HepG2 (cell line): ENCODE data around the gene ARMC3. TPM values are rescaled to one million over a fixed set of nuclear protein-coding genes. Genes with fewer than 3 reads are reported as not detected.

Experiments used
- ATAC-seq: fragments of 200-7000 bp; cut with Tn5 transposase; 3 replicates; pipeline ENCODE4 v1.9.1; 2020; ENCODE audit warnings: mild to moderate bottlenecking, moderate library complexity
- BruUV-seq: library from RNA; stranded (reverse); fragments of 400-500 nt; replicated peaks from 2 replicates; lab custom pipeline; 2021; lab: Mats Ljungman, UMichigan
- CTCF ChIA-PET: fragments of 300-600 bp; formaldehyde crosslinking; extraction: SDS; loops from one replicate; lab custom pipeline; 2021; ENCODE audit warnings: low total read pairs, inconsistent platforms, low intra/inter-chr PET ratio; lab: Yijun Ruan, JAX
- POLR2A ChIA-PET: fragments of 350-600 bp; sonication (Branson Sonifier 250); formaldehyde crosslinking; loops from one replicate; lab custom pipeline; 2020; ENCODE audit warnings: antibody characterized with exemption, inconsistent platforms; lab: Yijun Ruan, JAX
- DNase-seq: peaks from one replicate; pipeline ENCODE4 v3.0.0-alpha.2; 2015; ENCODE audit warnings: low spot score
- FAIRE-seq: peaks from 3 replicates; lab custom pipeline; 2011; peaks lifted over from hg19 to GRCh38; lab: Jason Lieb, UNC
- H2AFZ ChIP-seq: one replicate; pipeline ENCODE4 v1.6.1; 2011; ENCODE audit warnings: low read length, inconsistent platforms
- H3K27ac ChIP-seq: fragments of 300-600 bp; 3 replicates; pipeline ENCODE4 v1.8.0; 2011; ENCODE audit warnings: mixed run types, mild to moderate bottlenecking, mixed read lengths, low read length, inconsistent platforms; ENCODE audit not compliant: insufficient read depth; ENCODE audit errors: extremely low read length
- H3K27me3 ChIP-seq, 2 experiments: fragments of 200-600 bp in 1 of 2; 2 replicates in 1 of 2; 3 replicates in 1 of 2; pipeline versions ENCODE4 v1.6.0 to v1.8.0; 2011; ENCODE audit warnings: low read length in 2 of 2, mild to moderate bottlenecking in 2 of 2, moderate library complexity in 2 of 2, inconsistent platforms in 1 of 2; ENCODE audit not compliant: insufficient read depth in 2 of 2, control insufficient read depth in 1 of 2
- H3K36me3 ChIP-seq, 2 experiments: fragments of 200-600 bp in 1 of 2; replicated peaks in 1 of 2; 2 replicates in 1 of 2; 3 replicates in 1 of 2; pipeline versions ENCODE4 v1.5.1 to v1.8.0; 2011; ENCODE audit warnings: low read length in 2 of 2, inconsistent platforms in 1 of 2; ENCODE audit not compliant: insufficient read depth in 2 of 2, control insufficient read depth in 1 of 2
- H3K4me1 ChIP-seq: 2 replicates; pipeline ENCODE4 v1.5.1; 2012; ENCODE audit warnings: low read length, inconsistent platforms; ENCODE audit not compliant: insufficient read depth
- H3K4me2 ChIP-seq: 2 replicates; pipeline ENCODE4 v1.6.0; 2011; ENCODE audit warnings: low read depth, low read length, inconsistent platforms
- H3K4me3 ChIP-seq, 3 experiments: fragments of 200-600 bp in 1 of 3; sonication (generic), shearing (Covaris generic) in 1 of 3; replicated peaks in 1 of 3; 2 replicates each; pipeline ENCODE4 v1.5.1; 2011 to 2016; ENCODE audit warnings: low read length in 3 of 3, inconsistent platforms in 2 of 3, low read depth in 2 of 3, mild to moderate bottlenecking in 2 of 3, control low read depth in 1 of 3, mixed read lengths in 1 of 3; ENCODE audit not compliant: insufficient read depth in 1 of 3
- H3K79me2 ChIP-seq: one replicate; pipeline ENCODE4 v1.6.1; 2011; ENCODE audit warnings: low read length, inconsistent platforms; ENCODE audit not compliant: insufficient read depth
- H3K9ac ChIP-seq: 2 replicates; pipeline ENCODE4 v1.6.0; 2011; ENCODE audit warnings: mild to moderate bottlenecking, low read depth, low read length, inconsistent platforms; ENCODE audit not compliant: insufficient read depth
- H3K9me3 ChIP-seq: 2 replicates; pipeline ENCODE4 v1.5.1; 2012; ENCODE audit warnings: mild to moderate bottlenecking, low read length
- H4K20me1 ChIP-seq: 2 replicates; pipeline ENCODE4 v1.6.0; 2011; ENCODE audit warnings: inconsistent platforms, mild to moderate bottlenecking, low read length, moderate library complexity; ENCODE audit not compliant: insufficient read depth
- CBX5 ChIP-seq: sonication (generic); formaldehyde crosslinking; IDR thresholded peaks from 2 replicates; pipeline ENCODE4 v1.4.0; 2020; ENCODE audit warnings: missing genetic modification reagents, borderline replicate concordance
- CHCHD3 ChIP-seq: sonication (generic); formaldehyde crosslinking; IDR thresholded peaks from 2 replicates; pipeline ENCODE4 v1.8.0; 2022; ENCODE audit warnings: mild to moderate bottlenecking, missing genetic modification reagents, moderate library complexity
- KDM4B ChIP-seq: sonication (generic); formaldehyde crosslinking; IDR thresholded peaks from 2 replicates; pipeline ENCODE4 v1.4.0; 2020; ENCODE audit warnings: missing genetic modification reagents
- KLF11 ChIP-seq: IDR thresholded peaks from 2 replicates; pipeline ENCODE4 v1.6.1; 2016; ENCODE audit warnings: missing compliant biosample characterization
- MEF2D ChIP-seq: sonication (generic); formaldehyde crosslinking; IDR thresholded peaks from 2 replicates; pipeline ENCODE4 v1.5.1; 2020; ENCODE audit warnings: mild to moderate bottlenecking, missing genetic modification reagents
- RARG ChIP-seq: sonication (generic); formaldehyde crosslinking; IDR thresholded peaks from 2 replicates; pipeline ENCODE4 v1.4.0; 2020; ENCODE audit warnings: low read depth, mild to moderate bottlenecking, missing genetic modification reagents
- ZNF564 ChIP-seq: sonication (generic); formaldehyde crosslinking; IDR thresholded peaks from 2 replicates; pipeline ENCODE4 v1.8.1; 2023; ENCODE audit warnings: mild to moderate bottlenecking, missing genetic modification reagents
- ZNF761 ChIP-seq: sonication (generic); formaldehyde crosslinking; conservative IDR thresholded peaks from 2 replicates; pipeline ENCODE4 v1.4.0; 2020; ENCODE audit warnings: mild to moderate bottlenecking, missing genetic modification reagents
- WGBS: methylation state at CpG from one replicate; pipeline ENCODE4 v1.1.6; 2017; ENCODE audit warnings: low lambda C conversion rate; 5-methylcytosine and 5-hydroxymethylcytosine counted together
- in situ Hi-C: cut with HindIII; loops from 2 replicates; pipeline ENCODE4 v1.10.0; 2017; ENCODE audit warnings: low pct_unique_long_range_greater_than_20kb; ENCODE audit not compliant: extremely low pct_ligation_motif_present
- intact Hi-C: fragments of 100-400 bp; cut with micrococcal nuclease; formaldehyde crosslinking; loops from one replicate; pipeline ENCODE4 v1.10.0; 2022; ENCODE audit not compliant: unreplicated experiment
- polyA plus RNA-seq, 8 experiments: library from polyadenylated mRNA; depleted of rRNA in 3 of 8; stranded (reverse) in 7 of 8; unstranded in 1 of 8; fragments of >200 nt; fragmentation: Illumina TruSeq in 4 of 8; extraction: Trizol in 4 of 8; gene quantifications; 2 replicates each; pipeline versions ENCODE4 v1.2.1 to v1.2.3, GENCODE V29; 2011 to 2016; ENCODE audit warnings: low read depth in 4 of 8, missing spikeins in 1 of 8, mixed read lengths in 1 of 8; ENCODE audit not compliant: insufficient read depth in 1 of 8
- total RNA-seq, 5 experiments: library from RNA; depleted of rRNA; stranded (reverse); fragments of >200 nt; fragmentation: Illumina TruSeq; extraction: Trizol; gene quantifications; 2 replicates each; pipeline ENCODE4 v1.2.3, GENCODE V29; 2016; ENCODE audit warnings: low read depth in 1 of 5
- TF ChIP-seq, protein P1 (sequence below): sonication (generic); formaldehyde crosslinking; IDR thresholded peaks from 2 replicates; pipeline ENCODE4 v1.4.0; 2020; ENCODE audit warnings: mild to moderate bottlenecking, missing genetic modification reagents
- TF ChIP-seq, protein P2 (sequence below): sonication (generic); formaldehyde crosslinking; IDR thresholded peaks from 2 replicates; pipeline ENCODE4 v1.4.0; 2020; ENCODE audit warnings: mild to moderate bottlenecking, missing genetic modification reagents
- TF ChIP-seq, protein P3 (sequence below): sonication (generic); formaldehyde crosslinking; IDR thresholded peaks from 2 replicates; pipeline ENCODE4 v1.9.0; 2021; ENCODE audit warnings: missing genetic modification reagents, borderline replicate concordance
- TF ChIP-seq, protein P4 (sequence below): sonication (generic); formaldehyde crosslinking; IDR thresholded peaks from 2 replicates; pipeline ENCODE4 v1.5.0; 2020; ENCODE audit warnings: missing genetic modification reagents, mild to moderate bottlenecking, borderline replicate concordance
- TF ChIP-seq, protein P5 (sequence below): sonication (generic); formaldehyde crosslinking; IDR thresholded peaks from 2 replicates; pipeline ENCODE4 v1.5.0; 2020; ENCODE audit warnings: missing genetic modification reagents
- TF ChIP-seq, protein P6 (sequence below): sonication (generic); formaldehyde crosslinking; IDR thresholded peaks from 2 replicates; pipeline ENCODE4 v1.9.0; 2022; ENCODE audit warnings: missing genetic modification reagents, mild to moderate bottlenecking, borderline replicate concordance

Gene ARMC3
- total and polyA plus RNA-seq, 2 of the 13 experiments (the other 11 are each of a cell fraction or from before 2014, with no cell fraction given): not detected

GRCh38 chr10:23080262-23080661, 152.4 kb downstream of the ARMC3 start:
- intact Hi-C loops: loop anchor here (5.0 kb wide), 1 partner anchor 212 kb away; no protein-coding TSS in a partner anchor
- ChIA-PET CTCF (no interaction called here), POLR2A (no interaction called here)
- 9% methylated on average over 7 of the region's 7 CpGs for WGBS
- DNase-seq (no peak), ATAC-seq (no peak), FAIRE-seq (no peak)
- Histone ChIP-seq H3K36me3 (no peaks in the 10 kb centered on the region), H3K27me3 (peaks cover 2 to 23% of the 10 kb centered on the region in 2 experiments; a peak in 4 of 5 replicates), H3K27ac (no peak overlapping the region), H3K4me2 (no peak overlapping the region), H3K9ac (no peak overlapping the region), H3K9me3 (no peaks in the 10 kb centered on the region), H2AFZ (no peak overlapping the region), H4K20me1 (no peaks in the 10 kb centered on the region), H3K4me1 (no peaks in the 10 kb centered on the region), H3K79me2 (no peaks in the 10 kb centered on the region), H3K4me3 (no peak overlapping the region)
- in situ Hi-C loops: no loop called here
- BruUV-seq: no TSS peak
- TF ChIP-seq, protein P1, sequence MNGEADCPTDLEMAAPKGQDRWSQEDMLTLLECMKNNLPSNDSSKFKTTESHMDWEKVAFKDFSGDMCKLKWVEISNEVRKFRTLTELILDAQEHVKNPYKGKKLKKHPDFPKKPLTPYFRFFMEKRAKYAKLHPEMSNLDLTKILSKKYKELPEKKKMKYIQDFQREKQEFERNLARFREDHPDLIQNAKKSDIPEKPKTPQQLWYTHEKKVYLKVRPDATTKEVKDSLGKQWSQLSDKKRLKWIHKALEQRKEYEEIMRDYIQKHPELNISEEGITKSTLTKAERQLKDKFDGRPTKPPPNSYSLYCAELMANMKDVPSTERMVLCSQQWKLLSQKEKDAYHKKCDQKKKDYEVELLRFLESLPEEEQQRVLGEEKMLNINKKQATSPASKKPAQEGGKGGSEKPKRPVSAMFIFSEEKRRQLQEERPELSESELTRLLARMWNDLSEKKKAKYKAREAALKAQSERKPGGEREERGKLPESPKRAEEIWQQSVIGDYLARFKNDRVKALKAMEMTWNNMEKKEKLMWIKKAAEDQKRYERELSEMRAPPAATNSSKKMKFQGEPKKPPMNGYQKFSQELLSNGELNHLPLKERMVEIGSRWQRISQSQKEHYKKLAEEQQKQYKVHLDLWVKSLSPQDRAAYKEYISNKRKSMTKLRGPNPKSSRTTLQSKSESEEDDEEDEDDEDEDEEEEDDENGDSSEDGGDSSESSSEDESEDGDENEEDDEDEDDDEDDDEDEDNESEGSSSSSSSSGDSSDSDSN (CRISPR knock-in tag): no peak
- TF ChIP-seq, protein P2, sequence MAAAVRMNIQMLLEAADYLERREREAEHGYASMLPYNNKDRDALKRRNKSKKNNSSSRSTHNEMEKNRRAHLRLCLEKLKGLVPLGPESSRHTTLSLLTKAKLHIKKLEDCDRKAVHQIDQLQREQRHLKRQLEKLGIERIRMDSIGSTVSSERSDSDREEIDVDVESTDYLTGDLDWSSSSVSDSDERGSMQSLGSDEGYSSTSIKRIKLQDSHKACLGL (CRISPR knock-in tag): no peak
- TF ChIP-seq CHCHD3 (CRISPR knock-in tag) (no peak), RARG (CRISPR knock-in tag) (no peak), CBX5 (CRISPR knock-in tag) (no peak), MEF2D (CRISPR knock-in tag) (no peak), KLF11 (no peak), ZNF564 (CRISPR knock-in tag) (no peak), KDM4B (CRISPR knock-in tag) (no peak), ZNF761 (CRISPR knock-in tag) (no peak)
- TF ChIP-seq, protein P3, sequence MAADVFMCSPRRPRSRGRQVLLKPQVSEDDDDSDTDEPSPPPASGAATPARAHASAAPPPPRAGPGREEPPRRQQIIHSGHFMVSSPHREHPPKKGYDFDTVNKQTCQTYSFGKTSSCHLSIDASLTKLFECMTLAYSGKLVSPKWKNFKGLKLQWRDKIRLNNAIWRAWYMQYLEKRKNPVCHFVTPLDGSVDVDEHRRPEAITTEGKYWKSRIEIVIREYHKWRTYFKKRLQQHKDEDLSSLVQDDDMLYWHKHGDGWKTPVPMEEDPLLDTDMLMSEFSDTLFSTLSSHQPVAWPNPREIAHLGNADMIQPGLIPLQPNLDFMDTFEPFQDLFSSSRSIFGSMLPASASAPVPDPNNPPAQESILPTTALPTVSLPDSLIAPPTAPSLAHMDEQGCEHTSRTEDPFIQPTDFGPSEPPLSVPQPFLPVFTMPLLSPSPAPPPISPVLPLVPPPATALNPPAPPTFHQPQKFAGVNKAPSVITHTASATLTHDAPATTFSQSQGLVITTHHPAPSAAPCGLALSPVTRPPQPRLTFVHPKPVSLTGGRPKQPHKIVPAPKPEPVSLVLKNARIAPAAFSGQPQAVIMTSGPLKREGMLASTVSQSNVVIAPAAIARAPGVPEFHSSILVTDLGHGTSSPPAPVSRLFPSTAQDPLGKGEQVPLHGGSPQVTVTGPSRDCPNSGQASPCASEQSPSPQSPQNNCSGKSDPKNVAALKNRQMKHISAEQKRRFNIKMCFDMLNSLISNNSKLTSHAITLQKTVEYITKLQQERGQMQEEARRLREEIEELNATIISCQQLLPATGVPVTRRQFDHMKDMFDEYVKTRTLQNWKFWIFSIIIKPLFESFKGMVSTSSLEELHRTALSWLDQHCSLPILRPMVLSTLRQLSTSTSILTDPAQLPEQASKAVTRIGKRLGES: no peak
- TF ChIP-seq, protein P4, sequence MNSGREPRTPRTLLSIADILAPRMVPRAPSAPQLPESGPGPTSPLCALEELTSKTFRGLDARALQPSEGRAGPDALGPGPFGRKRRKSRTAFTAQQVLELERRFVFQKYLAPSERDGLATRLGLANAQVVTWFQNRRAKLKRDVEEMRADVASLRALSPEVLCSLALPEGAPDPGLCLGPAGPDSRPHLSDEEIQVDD: no peak
- TF ChIP-seq, protein P5, sequence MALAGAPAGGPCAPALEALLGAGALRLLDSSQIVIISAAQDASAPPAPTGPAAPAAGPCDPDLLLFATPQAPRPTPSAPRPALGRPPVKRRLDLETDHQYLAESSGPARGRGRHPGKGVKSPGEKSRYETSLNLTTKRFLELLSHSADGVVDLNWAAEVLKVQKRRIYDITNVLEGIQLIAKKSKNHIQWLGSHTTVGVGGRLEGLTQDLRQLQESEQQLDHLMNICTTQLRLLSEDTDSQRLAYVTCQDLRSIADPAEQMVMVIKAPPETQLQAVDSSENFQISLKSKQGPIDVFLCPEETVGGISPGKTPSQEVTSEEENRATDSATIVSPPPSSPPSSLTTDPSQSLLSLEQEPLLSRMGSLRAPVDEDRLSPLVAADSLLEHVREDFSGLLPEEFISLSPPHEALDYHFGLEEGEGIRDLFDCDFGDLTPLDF (CRISPR knock-in tag): no peak
- TF ChIP-seq, protein P6, sequence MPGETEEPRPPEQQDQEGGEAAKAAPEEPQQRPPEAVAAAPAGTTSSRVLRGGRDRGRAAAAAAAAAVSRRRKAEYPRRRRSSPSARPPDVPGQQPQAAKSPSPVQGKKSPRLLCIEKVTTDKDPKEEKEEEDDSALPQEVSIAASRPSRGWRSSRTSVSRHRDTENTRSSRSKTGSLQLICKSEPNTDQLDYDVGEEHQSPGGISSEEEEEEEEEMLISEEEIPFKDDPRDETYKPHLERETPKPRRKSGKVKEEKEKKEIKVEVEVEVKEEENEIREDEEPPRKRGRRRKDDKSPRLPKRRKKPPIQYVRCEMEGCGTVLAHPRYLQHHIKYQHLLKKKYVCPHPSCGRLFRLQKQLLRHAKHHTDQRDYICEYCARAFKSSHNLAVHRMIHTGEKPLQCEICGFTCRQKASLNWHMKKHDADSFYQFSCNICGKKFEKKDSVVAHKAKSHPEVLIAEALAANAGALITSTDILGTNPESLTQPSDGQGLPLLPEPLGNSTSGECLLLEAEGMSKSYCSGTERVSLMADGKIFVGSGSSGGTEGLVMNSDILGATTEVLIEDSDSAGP: no peak
